ENCODE results near the gene TRO. TPM values are rescaled to one million over a fixed set of nuclear protein-coding genes. Genes with fewer than 3 reads are reported as not detected.

Gene TRO
- total RNA-seq, 2 donors from 2014 or later, result 118 to 169 TPM

DNA sequence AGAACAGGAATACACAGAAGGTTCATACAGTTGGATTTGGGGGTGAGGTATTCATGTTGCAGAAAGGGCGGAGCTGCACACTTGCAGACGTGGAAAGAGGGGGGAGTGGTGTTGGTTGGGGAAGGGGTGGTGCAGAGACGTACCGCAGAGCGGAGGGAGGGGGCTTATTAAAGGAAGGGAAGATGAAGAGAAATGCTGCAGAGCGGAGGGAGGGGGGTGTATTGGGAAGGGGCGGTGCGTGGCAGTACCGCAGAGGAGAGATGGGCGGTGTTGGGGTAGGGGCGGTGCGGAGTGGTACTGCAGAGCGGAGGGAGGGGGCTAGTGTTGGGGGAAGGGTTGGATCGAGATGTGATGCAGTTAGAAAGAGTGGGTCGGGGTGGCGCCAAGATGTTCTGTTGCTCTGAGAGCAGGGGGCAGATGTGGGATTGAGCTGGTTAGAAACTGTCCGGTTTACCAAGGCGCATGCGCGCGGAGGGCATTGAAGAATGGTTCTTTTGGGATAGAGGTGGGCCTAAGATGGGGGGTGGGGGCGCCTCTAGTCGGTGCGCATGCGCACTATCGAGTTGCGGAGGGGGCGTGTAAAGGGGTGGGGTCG is 900 bp downstream of the TRO start:
- Mint-ChIP-seq H3K36me3 (ENCODE audit: low read depth) (peaks cover 31% of the 10 kb centered on the region), H3K4me1 (no peaks in the 10 kb centered on the region), H3K9me3 (peaks cover 53% of the 10 kb centered on the region), H3K4me3 (peak overlapping the region; percentile 97), H3K27ac (peak overlapping the region; percentile 87), H3K27me3 (ENCODE audit: insufficient read depth) (peaks cover 5% of the 10 kb centered on the region)
- TF ChIP-seq CTCF (conservative IDR thresholded peaks at IDR 0.05), result no peak
- Histone ChIP-seq H3K27ac (ENCODE audit: low read depth, low read length) (peak overlapping the region; percentile 38), H3K36me3 (ENCODE audit: control insufficient read depth, insufficient read depth, low read length) (peaks cover 43% of the 10 kb centered on the region), H3K4me3 (ENCODE audit: low read length) (peak overlapping the region; percentile 88), H3K9me3 (ENCODE audit: control insufficient read depth, low read length) (no peaks in the 10 kb centered on the region), H3K27me3 (ENCODE audit: control insufficient read depth, insufficient read depth, low read length, poor library complexity, severe bottlenecking) (peaks cover 7% of the 10 kb centered on the region), H3K9ac (ENCODE audit: extremely low read depth, low read length, poor library complexity, severe bottlenecking) (peak overlapping the region; percentile 64), H3K4me1 (ENCODE audit: control insufficient read depth, insufficient read depth, low read length) (no peaks in the 10 kb centered on the region)
- 0 to 1% methylated on average over 2 to 28 of the region's 29 CpGs for WGBS, 2 experiments (ENCODE audit: insufficient coverage in 1 of 2, insufficient read length in 1 of 2)
- DNase-seq, result peak; percentile 91

DNA sequence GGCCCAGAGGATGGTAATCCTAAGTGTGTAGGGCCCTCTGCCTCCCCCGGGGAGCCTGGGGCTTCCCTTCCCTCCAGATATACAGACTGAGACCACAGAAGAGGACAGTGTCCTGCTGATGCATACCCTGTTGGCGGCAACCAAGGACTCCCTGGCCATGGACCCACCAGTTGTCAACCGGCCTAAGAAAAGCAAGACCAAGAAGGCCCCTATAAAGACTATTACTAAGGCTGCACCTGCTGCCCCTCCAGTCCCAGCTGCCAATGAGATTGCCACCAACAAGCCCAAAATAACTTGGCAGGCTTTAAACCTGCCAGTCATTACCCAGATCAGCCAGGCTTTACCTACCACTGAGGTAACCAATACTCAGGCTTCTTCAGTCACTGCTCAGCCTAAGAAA is 1.9 kb downstream of the TRO start:
- Mint-ChIP-seq H3K27ac (no peak overlapping the region), H3K9me3 (peaks cover 55% of the 10 kb centered on the region), H3K27me3 (ENCODE audit: insufficient read depth) (peaks cover 5% of the 10 kb centered on the region), H3K36me3 (ENCODE audit: low read depth) (peaks cover 34% of the 10 kb centered on the region), H3K4me3 (peak overlapping the region; percentile 97), H3K4me1 (no peaks in the 10 kb centered on the region)
- Histone ChIP-seq H3K4me3 (ENCODE audit: low read length) (peak overlapping the region; percentile 88), H3K9me3 (ENCODE audit: control insufficient read depth, low read length) (no peaks in the 10 kb centered on the region), H3K4me1 (ENCODE audit: control insufficient read depth, insufficient read depth, low read length) (no peaks in the 10 kb centered on the region), H3K9ac (ENCODE audit: extremely low read depth, low read length, poor library complexity, severe bottlenecking) (no peak overlapping the region), H3K27me3 (ENCODE audit: control insufficient read depth, insufficient read depth, low read length, poor library complexity, severe bottlenecking) (no peaks in the 10 kb centered on the region), H3K36me3 (ENCODE audit: control insufficient read depth, insufficient read depth, low read length) (peaks cover 53% of the 10 kb centered on the region), H3K27ac (ENCODE audit: low read depth, low read length) (no peak overlapping the region)
- 98% methylated on average over 3 of the region's 3 CpGs; no CpG with 5 or more reads in 1 of the 2 experiments for WGBS, 2 experiments (ENCODE audit: insufficient coverage in 1 of 2, insufficient read length in 1 of 2)
- no peak for TF ChIP-seq CTCF (conservative IDR thresholded peaks at IDR 0.05)
- DNase-seq, result no peak

DNA sequence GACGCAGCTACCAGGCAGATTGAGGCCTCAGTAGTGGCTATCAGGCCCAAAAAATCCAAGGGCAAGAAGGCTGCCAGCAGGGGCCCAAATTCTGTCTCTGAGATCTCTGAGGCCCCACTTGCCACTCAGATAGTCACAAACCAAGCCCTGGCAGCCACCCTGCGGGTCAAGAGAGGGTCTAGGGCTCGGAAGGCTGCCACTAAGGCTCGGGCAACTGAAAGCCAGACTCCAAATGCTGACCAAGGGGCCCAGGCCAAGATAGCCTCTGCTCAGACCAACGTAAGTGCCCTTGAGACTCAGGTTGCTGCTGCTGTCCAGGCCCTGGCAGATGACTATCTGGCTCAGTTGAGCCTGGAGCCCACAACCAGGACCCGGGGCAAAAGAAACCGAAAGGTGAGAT is 2.8 kb downstream of the TRO start:
- no peak for TF ChIP-seq CTCF (conservative IDR thresholded peaks at IDR 0.05)
- Histone ChIP-seq H3K9me3 (ENCODE audit: control insufficient read depth, low read length) (no peaks in the 10 kb centered on the region), H3K9ac (ENCODE audit: extremely low read depth, low read length, poor library complexity, severe bottlenecking) (no peak overlapping the region), H3K36me3 (ENCODE audit: control insufficient read depth, insufficient read depth, low read length) (peaks cover 62% of the 10 kb centered on the region), H3K27ac (ENCODE audit: low read depth, low read length) (no peak overlapping the region), H3K27me3 (ENCODE audit: control insufficient read depth, insufficient read depth, low read length, poor library complexity, severe bottlenecking) (no peaks in the 10 kb centered on the region), H3K4me3 (ENCODE audit: low read length) (no peak overlapping the region), H3K4me1 (ENCODE audit: control insufficient read depth, insufficient read depth, low read length) (no peaks in the 10 kb centered on the region)
- Mint-ChIP-seq H3K27me3 (ENCODE audit: insufficient read depth) (peaks cover 2% of the 10 kb centered on the region), H3K9me3 (peaks cover 54% of the 10 kb centered on the region), H3K36me3 (ENCODE audit: low read depth) (peaks cover 41% of the 10 kb centered on the region), H3K4me1 (no peaks in the 10 kb centered on the region), H3K4me3 (no peak overlapping the region), H3K27ac (no peak overlapping the region)
- 93% methylated on average over 2 to 7 of the region's 7 CpGs for WGBS, 2 experiments (ENCODE audit: insufficient coverage in 1 of 2, insufficient read length in 1 of 2)
- DNase-seq, result no peak
